Left renal cortex interstitium (tissue), 4 donors: ENCODE data around the gene REPIN1. TPM values are rescaled to one million over a fixed set of nuclear protein-coding genes. Genes with fewer than 3 reads are reported as not detected.

Experiments used
- DNase-seq, 4 donors: peaks; one replicate each; pipeline ENCODE4 v3.0.0-alpha.2; 2013; ENCODE audit warnings: low read depth in 4 of 4, low spot score in 2 of 4, missing footprints in 1 of 4
- polyA plus RNA-seq, 4 donors: library from polyadenylated mRNA; unstranded; fragments of 120-200 nt; gene quantifications; one replicate each; pipeline ENCODE4 v1.2.1, GENCODE V29; 2013; ENCODE audit not compliant: insufficient read length in 4 of 4

REPIN1 gene
- polyA plus RNA-seq, 4 donors = 81.6 to 123 (median 104) TPM

DNA sequence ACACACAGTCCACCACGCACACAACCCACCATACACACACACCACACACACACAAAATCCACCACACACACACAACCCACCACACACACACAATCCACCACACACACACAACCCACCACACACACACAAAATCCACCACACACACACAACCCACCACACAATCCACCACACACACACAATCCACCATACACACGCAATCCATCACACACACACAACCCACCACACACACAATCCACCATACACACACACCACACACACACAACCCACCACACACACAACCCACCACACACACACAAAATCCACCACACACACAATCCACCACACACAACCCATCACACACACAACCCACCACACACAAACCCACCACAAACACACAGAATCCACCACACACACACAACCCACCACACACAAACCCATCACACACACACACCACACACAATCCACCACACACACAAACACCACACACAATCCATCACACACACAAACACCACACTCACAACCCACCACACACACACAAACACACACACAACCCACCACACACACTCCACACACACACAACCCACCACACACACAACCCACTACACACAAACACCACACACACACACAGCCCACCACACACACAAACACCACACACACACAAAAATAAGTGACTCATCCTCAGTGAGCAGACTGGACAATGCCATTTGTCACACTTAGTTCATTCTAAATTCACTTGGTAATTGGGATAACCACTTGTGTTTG lies 8.8 kb upstream of the REPIN1 start:
- DNase-seq = no peak

GRCh38 chr7:150360363-150361058 lies 8.1 kb upstream of the REPIN1 start:
- DNase-seq = no peak

DNA sequence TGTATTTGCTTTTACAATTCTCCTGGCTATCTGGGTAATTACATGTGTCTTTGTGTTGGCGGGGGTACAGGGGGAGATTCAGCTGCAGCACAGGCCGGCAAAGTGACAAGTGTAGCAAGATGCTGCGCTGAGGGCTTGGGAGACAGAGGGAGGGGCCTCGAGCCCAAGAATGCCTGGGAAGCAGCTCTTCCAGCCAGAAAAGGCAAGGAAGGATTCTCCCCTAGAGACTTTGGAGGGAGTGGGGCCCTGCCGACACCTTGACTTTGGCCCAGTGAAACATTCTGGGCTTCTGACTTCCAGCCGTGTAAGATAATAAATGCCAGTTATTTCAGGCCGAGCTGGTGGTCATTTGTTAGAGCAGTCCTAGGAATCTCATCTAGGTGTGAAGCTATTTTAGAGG lies 7.2 kb upstream of the REPIN1 start:
- no peak for DNase-seq

DNA sequence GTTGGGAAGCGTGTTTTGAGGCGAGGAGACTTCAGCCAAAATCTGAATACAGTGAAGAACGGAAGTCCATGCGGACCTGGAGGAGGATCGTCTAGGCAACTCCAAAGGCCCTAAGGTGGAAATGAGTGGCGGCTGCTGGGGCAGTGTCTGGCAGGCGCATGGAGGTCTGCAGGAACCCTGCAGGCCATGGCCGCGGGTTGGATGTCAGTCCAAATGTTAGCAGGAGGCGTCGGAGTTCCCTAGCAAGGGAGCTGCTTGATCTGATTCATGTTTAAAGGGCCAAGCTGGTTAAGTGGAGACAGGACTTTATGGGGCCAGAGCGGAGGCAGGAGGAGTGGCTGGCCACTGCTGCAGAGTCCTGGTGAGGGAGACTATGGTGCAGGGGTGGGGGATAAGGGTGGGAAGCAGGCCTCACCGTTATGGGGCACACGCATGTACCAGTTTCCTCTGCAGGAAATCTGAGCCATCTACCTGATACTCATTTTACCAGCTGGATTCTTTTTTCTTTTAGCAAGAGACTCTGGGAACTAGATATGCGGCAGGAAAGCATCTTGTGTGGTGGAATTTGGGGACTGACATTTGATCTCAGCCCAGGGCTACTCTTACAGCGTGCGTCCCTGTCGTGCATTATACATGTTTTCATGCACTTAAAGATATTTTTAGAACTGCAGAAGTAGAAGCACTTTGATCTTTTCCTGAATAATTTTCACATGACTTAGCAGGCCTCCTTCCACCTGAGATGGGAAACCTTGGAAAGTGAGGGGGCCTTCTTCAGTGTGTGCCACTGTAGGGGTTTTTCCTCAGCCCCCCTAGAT lies 6.6 kb upstream of the REPIN1 start:
- no peak for DNase-seq

- DNase-seq = no peak
These were observed 5.3 kb upstream of the REPIN1 start for GRCh38 chr7:150363370-150363769.

GRCh38 chr7:150363872-150364271 lies 4.8 kb upstream of the REPIN1 start:
- DNase-seq = no peak

GRCh38 chr7:150365194-150365593 lies 3.4 kb upstream of the REPIN1 start:
- no peak for DNase-seq

GRCh38 chr7:150365673-150366398 lies 2.8 kb upstream of the REPIN1 start:
- DNase-seq = no peak

- no peak for DNase-seq
These were observed 936 bp upstream of the REPIN1 start for GRCh38 chr7:150367677-150368095.

- DNase-seq = peak in 1 of 4 donors; percentile 67
These were observed 494 bp downstream of the REPIN1 start for GRCh38 chr7:150368884-150369747.

GRCh38 chr7:150369748-150370501 lies 1.3 kb downstream of the REPIN1 start:
- DNase-seq = no peak

DNA sequence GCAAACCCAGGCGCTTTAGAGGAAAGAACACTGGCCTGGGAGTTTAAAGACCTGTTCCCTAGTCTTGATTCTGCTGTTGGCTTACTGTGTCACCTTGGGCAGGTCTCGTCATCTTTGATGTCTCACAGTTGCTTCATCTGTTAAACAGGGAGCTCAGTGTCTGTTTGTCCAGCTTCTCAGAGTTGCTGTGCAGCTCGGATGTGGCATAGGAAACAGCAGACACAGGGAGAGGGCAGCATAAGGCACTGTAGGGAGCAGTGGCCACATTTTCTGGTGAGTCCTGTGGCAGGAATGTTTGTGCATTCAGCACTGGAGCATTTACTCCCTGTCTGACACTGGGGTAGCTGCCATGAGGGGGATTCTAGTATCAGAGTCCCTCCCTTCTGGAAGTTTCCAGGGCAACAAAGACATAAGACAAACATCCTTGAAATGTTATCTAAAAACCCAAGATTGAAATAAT lies 2.0 kb downstream of the REPIN1 start:
- no peak for DNase-seq

DNA sequence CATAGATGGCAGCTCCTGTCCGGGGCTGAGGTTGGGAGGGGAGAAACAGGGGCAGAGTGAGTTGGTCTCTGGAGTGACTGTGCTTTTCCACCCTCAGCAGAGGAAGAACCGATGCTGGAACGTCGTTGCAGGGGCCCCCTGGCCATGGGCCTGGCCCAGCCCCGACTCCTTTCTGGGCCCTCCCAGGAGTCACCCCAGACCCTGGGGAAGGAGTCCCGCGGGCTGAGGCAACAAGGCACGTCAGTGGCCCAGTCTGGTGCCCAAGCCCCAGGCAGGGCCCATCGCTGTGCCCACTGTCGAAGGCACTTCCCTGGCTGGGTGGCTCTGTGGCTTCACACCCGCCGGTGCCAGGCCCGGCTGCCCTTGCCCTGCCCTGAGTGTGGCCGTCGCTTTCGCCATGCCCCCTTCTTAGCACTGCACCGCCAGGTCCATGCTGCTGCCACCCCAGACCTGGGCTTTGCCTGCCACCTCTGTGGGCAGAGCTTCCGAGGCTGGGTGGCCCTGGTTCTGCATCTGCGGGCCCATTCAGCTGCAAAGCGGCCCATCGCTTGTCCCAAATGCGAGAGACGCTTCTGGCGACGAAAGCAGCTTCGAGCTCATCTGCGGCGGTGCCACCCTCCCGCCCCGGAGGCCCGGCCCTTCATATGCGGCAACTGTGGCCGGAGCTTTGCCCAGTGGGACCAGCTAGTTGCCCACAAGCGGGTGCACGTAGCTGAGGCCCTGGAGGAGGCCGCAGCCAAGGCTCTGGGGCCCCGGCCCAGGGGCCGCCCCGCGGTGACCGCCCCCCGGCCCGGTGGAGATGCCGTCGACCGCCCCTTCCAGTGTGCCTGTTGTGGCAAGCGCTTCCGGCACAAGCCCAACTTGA lies 2.7 kb downstream of the REPIN1 start:
- no peak for DNase-seq

DNA sequence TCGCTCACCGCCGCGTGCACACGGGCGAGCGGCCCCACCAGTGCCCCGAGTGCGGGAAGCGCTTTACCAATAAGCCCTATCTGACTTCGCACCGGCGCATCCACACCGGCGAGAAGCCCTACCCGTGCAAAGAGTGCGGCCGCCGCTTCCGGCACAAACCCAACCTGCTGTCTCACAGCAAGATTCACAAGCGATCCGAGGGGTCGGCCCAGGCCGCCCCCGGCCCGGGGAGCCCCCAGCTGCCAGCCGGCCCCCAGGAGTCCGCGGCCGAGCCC lies 3.3 kb downstream of the REPIN1 start:
- DNase-seq = no peak

DNA sequence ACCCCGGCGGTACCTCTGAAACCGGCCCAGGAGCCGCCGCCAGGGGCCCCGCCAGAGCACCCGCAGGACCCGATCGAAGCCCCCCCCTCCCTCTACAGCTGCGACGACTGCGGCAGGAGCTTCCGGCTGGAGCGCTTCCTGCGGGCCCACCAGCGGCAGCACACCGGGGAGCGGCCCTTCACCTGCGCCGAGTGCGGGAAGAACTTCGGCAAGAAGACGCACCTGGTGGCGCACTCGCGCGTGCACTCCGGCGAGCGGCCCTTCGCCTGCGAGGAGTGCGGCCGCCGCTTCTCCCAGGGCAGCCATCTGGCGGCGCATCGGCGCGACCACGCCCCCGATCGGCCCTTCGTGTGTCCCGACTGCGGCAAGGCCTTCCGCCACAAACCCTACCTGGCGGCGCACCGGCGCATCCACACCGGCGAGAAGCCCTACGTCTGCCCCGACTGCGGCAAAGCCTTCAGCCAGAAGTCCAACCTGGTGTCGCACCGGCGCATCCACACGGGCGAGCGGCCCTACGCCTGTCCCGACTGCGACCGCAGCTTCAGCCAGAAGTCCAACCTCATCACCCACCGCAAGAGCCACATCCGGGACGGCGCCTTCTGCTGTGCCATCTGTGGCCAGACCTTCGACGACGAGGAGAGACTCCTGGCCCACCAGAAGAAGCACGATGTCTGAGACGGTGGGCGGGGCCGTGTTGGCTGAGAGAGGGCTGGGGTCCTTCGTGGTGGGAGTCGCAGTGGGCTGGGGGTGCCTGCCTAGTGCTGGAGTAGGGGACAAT lies 3.8 kb downstream of the REPIN1 start:
- no peak for DNase-seq

DNA sequence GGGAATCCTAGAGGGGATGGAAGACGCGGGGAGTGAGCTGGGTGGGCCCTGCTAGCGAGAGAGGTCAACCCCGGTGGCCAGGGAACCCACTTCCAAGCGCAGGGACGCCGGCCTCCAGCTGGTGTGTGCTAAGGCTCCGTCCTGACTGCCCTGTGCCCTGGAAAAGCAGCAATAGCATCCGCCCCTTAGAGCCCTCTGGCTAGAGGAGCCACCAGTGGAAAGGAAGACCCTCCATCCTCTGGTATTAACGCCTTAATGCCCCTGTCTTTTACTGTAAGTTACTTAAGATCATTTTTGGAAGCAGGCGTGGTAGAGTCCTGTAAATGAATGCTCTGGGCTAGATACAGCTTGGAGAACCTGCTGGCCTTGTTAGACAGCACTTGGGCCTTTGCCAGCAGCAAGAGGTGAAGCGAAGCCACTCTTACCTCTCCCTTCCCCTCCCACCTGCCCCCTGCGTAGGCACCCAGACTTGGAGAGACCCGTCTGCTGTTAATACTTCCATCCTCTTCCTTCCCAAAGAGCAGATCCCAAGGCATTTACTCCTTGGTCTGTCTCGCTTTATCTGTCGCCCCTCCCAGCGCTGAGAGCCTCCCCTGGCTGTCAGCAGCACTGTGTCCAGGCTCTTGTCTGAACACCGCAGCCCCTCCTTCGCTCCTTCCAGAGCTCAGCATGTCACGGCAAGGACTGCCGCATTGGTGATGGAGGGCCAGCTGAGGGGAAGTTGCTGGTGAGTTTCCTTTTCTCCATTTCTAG lies 4.6 kb downstream of the REPIN1 start:
- DNase-seq = no peak

DNA sequence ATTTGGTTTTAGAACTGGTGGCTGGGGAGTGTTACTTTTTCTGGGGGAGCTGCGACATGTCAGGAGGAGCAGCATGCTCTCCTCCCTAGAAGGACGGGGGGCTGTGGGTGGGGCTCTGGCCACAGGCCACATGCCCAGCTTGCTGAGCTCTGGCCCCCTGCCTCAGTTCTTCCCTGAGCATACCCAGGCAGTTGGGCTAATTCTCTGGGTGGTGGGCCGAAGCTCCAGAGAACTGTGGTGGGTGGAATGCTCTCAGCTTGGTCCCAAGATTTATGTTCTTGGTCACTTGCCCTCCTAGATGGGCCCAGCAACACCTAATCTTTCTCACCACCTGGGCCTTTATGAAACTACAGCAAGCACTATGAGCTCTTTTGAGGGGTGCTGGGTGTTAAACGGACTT lies 5.4 kb downstream of the REPIN1 start:
- no peak for DNase-seq
